ENCODE results near the gene MYMX.
"Not testable (repeated sequence)": the region's sequence is repeated elsewhere in the genome, so short reads cannot be mapped to it uniquely, and the experiment has no call there.

MYMX gene

GRCh38 chr6:44220913-44221290 is 4.2 kb downstream of the MYMX start:
- no peak for DNase-seq

DNA sequence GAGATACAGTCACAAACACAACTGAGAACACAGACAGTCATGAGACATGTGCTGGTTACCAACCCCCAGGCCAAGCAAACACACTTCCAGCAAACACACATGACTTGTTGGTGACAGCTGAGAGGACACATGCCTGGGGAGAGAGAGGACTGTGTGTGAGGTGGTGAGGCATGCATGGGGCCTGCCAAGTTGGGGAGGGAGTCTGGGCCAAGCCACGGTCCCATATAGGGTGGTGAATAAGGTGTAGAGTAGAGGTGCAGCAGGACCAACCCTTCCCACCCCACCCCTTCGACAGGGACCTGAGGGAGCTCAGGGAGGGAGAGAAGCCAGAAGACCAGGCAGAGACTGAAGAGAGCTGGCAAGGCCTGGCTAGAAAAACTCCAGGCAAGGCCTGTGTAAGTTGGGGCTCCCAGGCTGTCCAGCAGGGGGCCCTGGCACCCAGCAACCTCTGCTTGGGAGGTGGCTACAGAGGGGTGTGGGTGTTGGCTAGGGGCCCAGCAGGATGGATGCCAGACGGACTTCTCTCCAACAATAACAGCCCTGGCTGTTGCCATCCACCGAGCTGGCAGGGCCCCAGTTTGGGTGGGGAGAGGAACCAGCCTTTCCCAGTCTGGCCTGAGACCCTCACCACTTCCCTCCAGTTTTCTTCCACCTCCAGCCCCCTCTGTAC is 4.7 kb downstream of the MYMX start:
- DNase-seq, result peak; percentile 12

GRCh38 chr6:44221961-44222335 is 5.2 kb downstream of the MYMX start:
- no peak for DNase-seq

GRCh38 chr6:44222486-44223318 is 6.0 kb downstream of the MYMX start:
- DNase-seq, result no peak

GRCh38 chr6:44223319-44224028 is 6.7 kb downstream of the MYMX start, which contains the start of gene SLC29A1:
TSS of gene SLC29A1 (plus strand) at chr6:44223595. CDS start at chr6:44227314, 3,719 bp downstream.
- no peak for DNase-seq

- no peak for DNase-seq
Measured at GRCh38 chr6:44224029-44224964, 7.6 kb downstream of the MYMX start.

DNA sequence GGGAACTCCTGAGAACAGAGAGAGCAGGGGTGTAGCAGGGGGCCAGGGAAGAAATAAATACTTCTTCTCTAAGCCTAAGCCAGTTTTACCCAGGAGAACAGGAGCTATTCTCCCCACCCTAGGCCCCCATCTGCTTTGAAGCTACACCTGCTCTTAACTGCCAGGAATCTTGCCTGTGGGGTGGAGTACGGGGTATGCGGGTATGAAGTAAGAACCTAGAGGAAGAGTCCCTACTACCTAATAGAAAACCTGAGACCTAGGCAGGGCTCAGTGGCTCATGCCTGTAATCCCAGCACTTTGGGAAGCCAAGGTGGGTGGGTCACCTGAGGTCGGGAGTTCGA is 8.2 kb downstream of the MYMX start:
- no peak for DNase-seq

- no peak for DNase-seq
Measured at GRCh38 chr6:44225579-44226325, 9.0 kb downstream of the MYMX start.

- DNase-seq, result no peak
Measured at GRCh38 chr6:44226368-44227147, 9.8 kb downstream of the MYMX start.

GRCh38 chr6:44227148-44227793 is 10.5 kb downstream of the MYMX start:
- DNase-seq, result no peak

GRCh38 chr6:44228031-44228430 is 11.3 kb downstream of the MYMX start:
- no peak for DNase-seq

DNA sequence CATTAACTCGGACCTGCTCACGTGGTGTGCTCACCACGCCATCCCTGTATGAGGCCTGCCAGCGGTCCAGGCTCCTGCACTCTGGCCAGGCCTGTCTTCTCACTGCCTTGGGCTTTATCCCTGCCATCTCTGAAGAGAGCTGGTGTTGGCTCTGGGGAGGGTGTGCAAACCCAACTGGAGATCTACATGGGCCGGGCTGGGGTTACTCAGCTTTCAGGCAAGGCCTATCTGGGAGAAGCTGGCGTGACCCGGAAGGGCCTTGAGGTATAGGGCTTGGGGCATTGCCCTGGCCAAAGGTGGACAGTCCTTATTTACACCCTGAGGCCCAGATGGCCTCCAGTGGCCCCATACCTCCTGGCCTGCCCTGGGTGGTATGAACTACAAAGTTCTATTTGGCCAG is 11.7 kb downstream of the MYMX start:
- DNase-seq, result no peak

GRCh38 chr6:44228836-44229235 is 12.1 kb downstream of the MYMX start:
- DNase-seq, result no peak

- no peak for DNase-seq
Measured at GRCh38 chr6:44229376-44230033, 12.8 kb downstream of the MYMX start.

DNA sequence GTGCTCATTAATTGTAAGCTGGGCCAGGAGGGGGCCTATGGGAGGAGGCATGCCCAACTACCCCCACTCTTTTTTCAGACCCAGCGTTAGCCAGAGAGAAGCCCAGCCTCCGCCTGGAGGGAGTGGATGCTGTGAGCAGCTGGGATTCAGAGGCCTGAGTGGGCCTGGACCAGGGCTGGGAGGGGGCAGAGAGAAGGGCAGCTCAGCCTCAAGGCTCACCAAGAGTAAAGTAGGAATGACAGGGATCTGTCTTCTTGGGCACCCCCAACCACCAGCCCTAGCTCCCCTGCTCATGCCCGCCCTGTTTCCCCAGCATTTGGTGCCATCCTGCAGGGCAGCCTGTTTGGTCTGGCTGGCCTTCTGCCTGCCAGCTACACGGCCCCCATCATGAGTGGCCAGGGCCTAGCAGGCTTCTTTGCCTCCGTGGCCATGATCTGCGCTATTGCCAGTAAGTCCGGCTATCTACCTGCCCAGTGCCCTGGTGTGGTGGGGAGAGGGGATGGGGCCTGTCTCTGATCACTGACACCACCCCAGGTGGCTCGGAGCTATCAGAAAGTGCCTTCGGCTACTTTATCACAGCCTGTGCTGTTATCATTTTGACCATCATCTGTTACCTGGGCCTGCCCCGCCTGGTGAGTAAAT is 13.4 kb downstream of the MYMX start:
- DNase-seq, result no peak

GRCh38 chr6:44231426-44231825 is 14.7 kb downstream of the MYMX start:
- DNase-seq, result not testable (repeated sequence)

GRCh38 chr6:44232676-44233566 is 16.2 kb downstream of the MYMX start:
- DNase-seq, result no peak

GRCh38 chr6:44233567-44234100 is 16.9 kb downstream of the MYMX start:
- DNase-seq, result no peak

Data from cortex of kidney (tissue), 1 donor.